Activated naive CD4-positive, alpha-beta T cell treated with Interleukin-2 at 50 U/mL for 16 hours (primary cell): ENCODE measurements around the gene CXCL16.

ENCODE experiments used
- DNase-seq: peaks from one replicate; pipeline ENCODE4 v3.0.0-alpha.2; 2020

The CXCL16 gene, protein sequence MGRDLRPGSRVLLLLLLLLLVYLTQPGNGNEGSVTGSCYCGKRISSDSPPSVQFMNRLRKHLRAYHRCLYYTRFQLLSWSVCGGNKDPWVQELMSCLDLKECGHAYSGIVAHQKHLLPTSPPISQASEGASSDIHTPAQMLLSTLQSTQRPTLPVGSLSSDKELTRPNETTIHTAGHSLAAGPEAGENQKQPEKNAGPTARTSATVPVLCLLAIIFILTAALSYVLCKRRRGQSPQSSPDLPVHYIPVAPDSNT

DNA sequence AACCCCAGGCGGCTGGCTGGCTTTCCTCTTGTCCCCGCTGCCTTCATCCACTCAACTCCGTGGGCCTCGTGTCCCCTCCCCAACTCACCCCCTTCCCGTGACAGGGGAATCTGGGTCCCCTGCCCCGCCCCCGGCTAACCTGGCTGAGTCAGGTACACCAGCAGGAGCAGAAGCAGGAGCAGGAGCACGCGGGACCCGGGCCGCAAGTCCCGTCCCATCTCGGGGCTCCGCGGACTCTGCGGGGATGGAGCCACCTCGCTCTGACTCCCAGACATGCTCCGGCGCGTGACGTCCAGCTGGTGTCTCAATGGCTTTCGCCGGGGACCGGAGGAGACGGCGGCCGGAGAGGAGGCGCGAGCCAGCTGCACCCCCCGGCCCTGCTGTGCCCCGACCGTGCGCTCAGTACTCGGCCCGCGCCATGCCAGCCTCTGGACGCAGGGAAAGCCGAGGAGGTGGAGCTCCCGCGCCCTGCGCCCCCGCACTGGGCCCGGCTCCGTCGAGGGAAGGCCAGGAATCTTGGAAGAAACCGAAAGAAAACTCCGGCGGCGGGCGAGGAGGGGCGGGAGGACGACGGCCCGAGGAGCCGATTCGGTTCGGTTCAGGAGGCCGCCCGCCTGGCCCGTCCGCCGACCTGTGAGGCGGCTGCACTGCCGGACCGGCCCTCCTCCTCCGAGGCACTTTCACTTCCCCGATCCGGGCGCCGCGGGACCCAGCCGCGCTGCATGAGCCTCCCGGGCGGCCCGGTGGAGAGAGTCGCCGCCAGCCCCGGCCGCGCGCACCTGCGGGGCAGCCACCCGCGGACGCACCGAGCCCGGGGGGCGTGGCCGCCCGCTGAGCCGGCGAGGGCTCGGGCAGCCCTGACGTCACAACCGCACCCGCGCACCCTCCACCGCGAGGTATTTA lies at the start of gene CXCL16, which contains the start of gene ZMYND15:
CXCL16 (minus strand) TSS at position 807 of the 903 bp plus-strand sequence; CDS start at position 218, 589 bp downstream.
ZMYND15 (plus strand) TSS at position 712 of the 903 bp plus-strand sequence. CDS start 716 bp downstream, outside the sequence.
- DNase-seq = peak; percentile 62

DNA sequence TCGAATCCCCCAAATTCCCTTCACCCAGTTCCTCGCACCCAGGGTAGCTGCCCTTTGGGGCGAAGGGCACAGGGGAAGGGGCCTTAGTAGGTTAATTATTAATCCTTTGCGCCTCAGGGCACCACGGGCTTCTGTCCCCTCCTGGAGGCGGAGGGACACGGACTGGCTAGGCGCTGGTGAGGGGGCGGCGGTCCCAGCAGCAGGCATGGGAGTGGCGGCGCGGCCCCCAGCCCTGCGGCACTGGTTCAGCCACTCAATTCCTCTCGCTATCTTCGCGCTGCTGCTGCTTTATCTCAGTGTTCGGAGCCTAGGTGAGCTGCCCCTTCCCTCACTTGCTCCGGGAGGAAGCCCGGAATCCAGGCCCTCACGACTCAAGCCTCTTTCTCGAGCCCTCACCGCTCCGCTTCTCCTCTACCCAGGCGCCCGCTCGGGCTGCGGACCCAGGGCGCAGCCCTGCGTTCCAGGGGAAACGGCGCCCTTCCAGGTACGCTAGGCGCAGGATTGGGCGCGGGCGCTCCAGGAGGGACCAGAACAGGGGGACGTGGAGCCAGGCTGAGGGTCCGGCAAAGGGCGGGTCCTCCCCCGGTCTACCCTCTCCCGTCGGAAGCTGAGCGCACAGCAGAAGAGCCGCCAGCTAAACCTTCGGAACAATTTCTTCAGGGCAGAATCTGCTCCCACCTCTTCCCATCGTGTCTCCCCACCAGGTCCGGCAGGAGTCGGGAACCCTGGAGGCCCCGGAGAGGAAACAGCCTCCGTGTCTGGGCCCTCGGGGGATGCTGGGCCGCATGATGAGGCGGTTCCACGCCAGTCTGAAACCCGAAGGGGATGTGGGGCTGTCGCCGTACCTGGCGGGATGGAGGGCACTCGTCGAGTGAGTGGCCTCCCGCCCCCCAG lies 49.3 kb upstream of the CXCL16 start, which contains the start of gene GLTPD2:
GLTPD2 (plus strand) TSS at position 158 of the 894 bp plus-strand sequence; CDS start at position 206, 48 bp downstream.
- DNase-seq = no peak

DNA sequence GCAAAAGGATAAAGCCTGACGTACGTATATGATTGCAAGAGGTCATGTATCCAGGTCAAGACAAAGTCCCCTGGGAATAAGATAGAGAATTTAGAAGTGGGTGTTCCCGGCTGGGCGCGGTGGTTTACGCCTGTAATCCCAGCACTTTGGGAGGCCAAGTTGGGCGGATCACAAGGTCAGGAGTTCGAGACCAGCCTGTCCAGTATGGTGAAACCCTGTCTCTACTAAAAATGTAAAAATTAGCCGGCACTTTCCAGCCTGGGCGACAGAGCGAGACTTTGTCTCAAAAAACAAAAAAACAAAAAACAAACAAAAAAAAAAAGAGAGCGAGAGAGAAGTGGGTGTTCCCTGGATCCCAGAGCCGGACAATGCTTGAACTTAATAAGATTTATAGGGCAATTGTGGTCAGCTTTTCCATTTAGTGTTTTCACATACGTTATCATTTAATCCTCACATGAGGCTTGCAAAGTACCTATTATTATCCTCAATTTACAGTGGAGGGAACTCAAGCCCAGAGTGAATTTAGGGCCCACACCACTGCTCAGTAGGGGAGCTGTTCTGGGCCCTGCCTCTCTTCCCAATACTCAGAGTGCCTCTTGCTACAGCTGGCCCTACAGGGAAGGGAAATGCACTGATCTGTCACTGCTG lies 48.6 kb upstream of the CXCL16 start:
- no peak for DNase-seq

DNA sequence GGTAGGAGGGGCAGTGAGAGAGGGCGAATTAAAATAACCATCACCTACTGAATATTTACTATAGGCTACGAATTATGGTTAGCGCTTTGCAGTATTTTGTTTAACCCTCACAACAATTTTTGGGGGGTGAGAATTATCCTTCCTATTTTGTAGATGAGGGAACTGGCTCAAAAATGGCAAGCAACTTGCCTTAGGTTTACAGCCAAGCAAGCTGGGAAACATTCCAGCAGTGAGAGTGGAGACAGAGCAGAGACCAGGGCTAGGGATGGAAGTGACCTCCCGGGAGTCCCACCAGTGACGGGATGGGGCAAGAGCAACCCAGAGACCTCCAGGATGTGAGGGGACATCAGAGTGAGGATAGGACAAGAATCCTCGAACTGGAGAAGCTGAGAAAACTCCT lies 46.8 kb upstream of the CXCL16 start:
- no peak for DNase-seq

DNA sequence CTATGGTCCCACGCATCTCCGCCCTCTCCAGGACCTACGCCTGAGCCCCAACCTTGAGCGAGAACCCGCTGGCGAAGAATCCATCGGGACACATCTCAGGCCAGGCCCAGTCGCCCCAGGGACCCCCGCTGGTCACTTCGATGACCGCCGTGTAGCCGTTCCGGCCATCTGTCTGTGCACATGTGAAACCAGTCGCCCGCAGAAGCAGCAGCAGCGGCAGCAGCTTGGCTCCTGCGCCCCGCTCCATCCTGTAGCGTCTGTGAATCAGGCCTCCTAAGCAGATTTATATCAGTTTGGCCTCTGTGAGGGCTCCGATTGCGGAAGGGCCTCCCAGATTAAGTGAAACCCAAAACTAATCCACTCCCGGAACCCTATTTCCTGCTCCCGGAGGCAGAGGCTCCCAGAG lies 46.4 kb upstream of the CXCL16 start, which contains the start of gene VMO1:
VMO1 (minus strand) TSS at position 259 of the 406 bp plus-strand sequence; CDS start at position 247, 12 bp downstream.
- no peak for DNase-seq

DNA sequence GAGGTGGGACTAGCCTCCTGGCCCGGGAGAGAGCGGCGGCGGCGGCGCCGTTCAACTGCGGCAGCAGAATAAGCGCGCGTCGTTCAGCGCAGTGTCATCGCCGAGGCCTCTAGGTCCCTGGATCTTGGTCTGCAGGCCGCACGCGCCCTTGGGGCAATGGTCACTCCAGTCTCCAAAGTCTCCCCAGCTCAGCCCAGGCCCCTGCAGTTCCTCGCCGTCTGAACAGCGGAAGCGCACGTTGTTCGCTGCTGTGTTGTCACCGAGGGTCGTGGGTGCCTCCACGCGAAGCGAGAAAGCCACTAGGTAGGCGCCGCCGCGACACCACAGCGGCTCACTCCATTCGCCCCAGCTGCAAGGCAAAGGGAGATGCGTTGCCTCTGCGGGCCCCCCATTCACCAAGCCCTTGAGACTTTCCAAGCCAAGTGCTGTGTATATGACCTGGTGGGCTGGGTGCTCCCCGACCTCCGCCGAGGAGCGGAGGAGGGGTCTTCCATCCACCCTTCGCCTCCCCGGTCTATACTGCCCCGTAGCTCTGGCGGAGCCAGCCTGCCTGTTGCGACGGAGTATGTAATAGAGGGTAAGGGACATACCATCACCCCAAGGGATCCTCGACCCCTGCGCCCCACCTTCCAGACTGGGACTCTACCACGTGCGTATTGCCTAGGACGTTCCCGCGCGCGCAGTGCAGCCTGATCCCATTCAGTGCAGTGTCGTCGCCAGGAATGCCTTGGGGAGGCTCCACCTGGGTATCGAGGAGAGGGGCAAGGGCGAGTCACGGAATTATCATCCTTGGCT lies 45.8 kb upstream of the CXCL16 start:
- peak; percentile 22 for DNase-seq

DNA sequence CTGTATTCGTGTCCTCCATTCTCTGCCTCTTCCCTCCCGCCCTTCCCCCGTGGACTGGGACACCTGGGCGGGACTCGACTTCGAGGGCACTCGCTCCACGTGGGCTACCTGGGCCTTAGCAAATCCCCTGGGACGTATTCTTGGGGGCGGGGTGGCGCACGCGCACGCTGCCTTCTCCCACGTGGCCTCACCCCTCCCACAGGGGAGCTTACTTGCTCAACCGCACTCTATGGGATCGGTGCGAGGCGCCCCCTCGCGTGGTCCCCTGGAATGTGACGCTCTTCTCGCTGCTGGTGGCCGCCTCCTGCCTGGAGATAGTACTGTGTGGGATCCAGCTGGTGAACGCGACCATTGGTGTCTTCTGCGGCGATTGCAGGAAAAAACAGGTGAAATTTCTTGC lies 42.9 kb upstream of the CXCL16 start:
- no peak for DNase-seq

DNA sequence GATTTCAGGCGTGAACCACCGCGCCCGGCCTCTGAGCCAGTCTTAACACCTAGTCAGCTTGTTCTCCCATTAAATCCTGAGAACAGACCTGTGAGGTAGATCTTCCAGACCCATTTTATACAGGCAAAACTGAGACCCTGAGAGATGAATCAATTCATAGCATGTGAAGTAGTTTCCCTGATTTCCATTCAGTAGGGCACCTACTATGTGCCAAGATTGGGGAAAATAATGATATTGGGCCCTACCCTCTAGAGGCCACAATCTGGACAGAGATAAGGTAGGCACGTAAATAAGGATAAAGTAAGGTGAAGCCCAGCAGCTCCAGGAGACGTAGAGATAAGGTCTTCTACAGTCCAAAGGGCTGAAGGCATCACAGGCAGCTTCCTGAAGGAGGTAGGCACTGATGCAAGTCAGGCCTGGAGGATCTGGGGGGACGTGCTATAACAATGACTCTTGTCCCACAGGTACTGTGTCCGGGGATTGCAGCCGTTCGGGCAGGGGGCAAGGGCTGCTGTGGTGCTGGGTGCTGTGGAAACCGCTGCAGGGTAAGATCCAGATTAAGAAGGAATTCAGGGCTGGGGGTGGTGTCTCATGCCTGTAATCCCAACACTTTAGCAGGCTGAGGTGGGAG lies 40.7 kb upstream of the CXCL16 start:
- no peak for DNase-seq

DNA sequence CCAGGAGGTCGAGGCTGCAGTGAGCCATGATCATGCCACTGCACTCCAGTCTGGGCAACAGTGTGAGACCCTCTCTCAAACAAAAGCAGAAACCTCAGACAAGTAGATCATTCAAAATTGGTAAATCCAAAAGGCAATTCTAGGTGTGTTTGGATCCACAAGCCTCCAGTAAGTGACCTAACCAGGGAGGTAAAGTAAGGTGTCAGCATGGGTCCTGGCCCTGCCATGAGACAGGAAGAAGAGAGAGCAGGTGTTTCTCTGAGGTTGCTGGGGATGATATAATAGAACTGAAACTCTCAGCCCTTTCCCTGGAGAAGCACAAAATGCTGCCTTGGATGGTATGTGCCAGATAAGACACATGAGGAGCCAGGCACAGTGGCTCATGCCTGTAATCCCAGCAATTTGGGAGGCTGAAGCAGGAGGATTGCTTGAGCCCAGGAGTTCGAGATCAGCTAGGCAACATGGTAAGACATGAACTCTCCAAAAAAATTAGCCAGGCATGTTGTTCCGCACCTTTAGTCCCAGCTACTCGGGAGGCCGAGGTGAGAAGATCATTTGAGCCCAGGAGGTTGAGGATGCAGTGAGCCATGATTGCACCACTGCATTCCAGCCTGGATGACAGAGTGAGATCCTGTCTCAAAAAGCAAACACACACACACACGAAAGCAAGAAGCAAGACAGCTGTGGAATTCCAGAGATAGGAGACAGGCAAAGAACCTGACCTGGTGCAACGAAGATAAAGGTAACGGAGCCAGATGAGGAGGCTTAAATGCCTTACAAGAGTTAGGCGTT lies 38.4 kb upstream of the CXCL16 start:
- DNase-seq = no peak

DNA sequence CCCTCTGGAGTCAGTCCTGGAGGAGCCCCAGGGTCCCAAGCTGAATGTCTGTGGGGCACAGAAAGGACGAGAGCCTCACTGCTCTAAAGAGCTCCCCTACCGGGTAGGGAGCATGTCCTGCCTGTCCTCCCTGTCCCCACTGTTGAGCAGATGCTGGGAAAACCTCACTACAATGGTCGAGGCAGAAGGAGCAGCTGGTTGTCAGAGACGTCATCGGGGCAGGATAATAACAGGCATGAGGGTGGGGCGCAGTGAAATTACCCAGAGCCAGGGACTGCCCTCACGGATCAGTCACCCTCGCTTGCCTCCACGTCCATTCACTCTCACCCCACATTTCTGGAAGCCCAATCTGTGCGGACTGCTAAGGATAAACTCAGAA lies 32.5 kb upstream of the CXCL16 start:
- no peak for DNase-seq

DNA sequence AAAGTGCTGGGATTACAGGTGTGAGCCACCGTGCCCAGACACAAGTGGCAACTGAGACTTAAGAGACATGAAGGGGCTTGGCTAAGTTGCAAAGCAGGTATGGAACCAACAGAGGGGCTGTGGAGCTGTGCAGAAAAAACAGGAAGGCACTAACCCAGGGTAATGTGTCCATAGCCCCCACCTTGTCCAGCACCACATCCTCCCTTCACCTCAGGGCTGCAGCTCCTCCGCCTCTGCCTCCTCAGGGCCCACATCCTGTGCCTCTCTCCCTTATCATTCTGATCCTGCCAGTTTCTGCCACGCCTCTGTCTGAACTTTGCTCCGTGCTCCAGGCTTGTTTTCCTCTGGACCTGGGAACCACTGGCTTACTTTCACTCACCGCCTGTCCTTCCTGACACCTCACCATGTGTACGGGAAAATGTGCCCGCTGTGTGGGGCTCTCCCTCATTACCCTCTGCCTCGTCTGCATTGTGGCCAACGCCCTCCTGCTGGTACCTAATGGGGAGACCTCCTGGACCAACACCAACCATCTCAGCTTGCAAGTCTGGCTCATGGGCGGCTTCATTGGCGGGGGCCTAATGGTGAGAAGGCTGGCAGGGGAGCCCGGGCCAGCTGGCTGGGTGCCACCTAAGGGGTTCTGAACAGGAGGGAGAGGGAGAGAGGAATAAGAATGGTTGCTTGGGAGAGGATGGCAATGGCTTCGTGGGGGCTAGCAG lies 31.9 kb upstream of the CXCL16 start, which contains the start of gene TM4SF5:
TM4SF5 (plus strand) TSS at position 368 of the 716 bp plus-strand sequence; CDS start at position 405, 37 bp downstream.
- no peak for DNase-seq

DNA sequence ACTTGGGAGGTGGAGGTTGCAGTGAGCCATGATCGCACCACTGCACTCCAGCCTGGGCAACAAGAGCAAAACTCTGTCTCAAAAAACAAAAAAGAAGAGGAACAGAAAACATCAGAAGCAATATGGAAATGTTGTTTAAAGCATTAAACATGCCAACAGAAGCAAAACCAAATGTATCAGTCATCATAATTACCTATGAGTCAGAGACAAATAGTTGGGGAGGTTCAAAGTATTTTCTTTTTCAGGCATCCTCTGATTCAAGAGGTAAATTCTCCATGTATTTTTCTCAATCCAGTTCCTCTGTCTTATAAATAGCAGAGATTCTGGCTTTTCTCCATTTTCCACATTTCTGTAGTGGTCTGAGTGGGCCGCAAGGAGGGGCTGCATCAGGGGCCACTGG lies 29.9 kb upstream of the CXCL16 start:
- no peak for DNase-seq

DNA sequence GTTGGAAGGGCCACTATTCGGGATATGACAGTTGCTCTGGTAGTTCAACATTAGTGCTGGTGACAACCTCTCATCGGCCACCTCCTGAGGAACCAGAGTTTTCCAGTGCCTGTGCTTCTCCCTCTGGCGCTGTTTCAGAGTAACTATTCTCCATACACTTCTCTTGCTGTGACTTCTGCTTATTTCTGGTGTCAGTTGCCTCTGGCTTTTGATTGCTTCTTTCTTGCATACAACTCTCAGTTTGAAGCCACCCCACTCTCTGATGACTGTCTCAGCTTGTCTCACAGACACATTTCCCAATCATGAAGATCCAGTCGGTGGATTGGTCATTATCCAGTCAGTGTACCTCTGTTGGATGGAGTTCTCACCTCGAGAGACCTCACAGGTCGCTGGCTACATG lies 28.6 kb upstream of the CXCL16 start:
- DNase-seq = no peak

DNA sequence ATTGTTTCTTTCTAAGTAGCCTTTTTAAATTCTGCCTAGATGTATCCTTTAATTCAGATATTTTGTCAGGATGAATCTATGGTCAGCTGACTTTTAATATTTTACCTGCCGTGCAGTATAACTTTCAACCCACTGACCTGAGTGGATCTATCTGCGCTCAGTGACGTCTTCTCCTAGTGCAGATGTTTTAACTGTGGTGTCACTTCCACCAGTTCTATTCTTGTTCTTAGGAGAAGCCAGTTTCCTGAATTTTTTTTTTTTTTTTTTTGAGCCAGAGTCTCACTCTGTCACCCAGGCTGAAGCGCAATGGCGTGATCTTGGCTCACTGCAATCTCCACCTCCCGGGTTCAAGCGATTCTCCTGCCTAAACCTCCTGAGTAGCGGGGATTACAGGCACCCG lies 27.0 kb upstream of the CXCL16 start:
- DNase-seq = no peak

DNA sequence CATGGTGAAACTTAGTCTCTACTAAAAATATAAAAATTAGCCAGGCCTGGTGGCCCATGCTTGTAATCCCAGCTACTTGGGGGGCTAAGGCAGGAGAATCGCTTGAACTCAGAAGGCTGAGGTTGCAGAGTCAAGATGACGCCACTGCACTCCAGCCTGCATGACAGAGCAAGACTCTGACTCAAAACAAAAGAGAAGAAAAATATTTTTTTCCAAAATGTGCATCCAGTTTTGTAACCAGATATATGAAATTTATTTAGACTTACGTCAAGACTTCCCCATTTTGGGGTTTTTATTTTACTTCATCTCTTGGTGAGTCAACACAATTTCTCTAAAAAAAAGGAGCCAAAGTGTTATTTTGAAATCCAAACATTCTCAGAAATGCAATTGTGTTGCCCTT lies 26.5 kb upstream of the CXCL16 start:
- no peak for DNase-seq

DNA sequence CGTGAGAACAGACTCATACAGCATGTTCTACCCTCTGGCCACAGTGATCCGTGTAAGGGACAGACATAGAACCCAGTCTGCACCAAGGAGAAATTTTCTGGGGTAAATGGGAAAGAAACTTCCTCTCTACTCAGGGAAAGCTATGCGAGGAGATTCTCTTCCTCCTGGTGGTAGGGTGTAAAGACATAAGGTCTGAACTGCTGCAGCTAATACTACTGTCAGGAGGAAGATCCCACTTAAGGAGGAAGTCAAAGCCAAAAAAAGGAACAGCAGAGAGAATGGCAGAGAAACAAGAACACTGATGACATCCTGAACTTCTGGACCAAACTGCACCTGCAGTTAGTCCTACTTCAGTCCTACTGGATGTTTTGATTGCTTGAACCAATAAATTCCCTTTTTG lies 24.9 kb upstream of the CXCL16 start:
- DNase-seq = no peak

DNA sequence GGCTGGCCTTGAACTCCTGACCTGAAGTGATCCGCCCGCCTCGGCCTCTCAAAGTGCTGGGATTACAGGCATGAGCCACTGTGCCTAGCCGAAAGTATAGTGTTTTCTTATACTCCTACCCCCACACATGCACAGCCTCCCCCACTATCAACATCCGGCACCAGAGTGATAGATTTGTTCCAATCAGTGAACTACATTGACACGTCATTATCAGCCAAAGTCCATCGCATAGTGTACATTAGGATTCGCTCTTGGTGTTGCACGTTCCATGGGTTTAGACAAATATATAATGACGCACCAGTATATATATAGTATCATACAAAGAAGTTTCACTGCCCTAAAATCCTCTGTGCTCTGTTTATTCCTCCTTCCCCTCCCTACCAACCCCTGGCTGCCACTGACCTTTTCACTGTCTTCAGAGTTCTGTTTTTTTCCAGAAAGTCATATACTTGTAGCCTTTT lies 20.1 kb upstream of the CXCL16 start:
- DNase-seq = no peak

DNA sequence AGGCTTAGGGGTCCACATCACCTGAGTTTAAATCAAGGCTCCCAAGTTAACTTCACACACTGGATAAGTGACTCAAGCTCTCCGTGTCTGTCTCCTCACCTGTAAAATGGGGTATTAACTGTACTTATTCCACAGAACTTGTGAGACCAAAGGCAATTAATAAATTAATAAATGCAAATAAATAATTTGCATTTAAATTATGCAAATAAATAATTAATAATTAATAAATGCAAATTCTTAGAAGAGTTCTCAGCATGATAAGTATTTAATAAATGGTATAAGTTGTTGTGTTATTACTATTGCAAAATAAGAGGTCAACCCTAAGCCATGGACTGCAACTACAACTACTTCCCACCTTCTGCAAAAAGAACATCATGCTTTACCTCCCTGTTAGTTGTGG lies 13.7 kb upstream of the CXCL16 start:
- DNase-seq = no peak

DNA sequence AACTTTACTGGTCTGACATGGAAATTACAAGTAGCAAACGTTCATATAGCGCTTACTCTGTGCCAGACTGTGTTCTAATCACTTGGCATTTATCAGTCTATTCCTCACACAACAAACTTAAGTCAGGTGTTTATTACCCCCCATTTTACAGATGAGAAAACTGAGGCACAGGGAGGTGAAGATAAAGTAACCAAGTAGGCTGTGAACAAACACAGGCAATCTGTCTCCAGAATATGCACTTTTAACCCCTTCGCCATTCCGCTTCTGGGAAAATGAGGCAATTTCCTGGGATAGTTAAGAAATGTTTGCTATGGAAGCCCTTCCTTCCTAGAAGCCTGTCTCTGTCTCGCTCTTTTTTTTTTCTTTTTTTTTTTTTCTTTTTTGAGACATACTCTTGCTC lies 12.2 kb upstream of the CXCL16 start:
- DNase-seq = no peak
